Measurements from ENCODE around the gene ACOX1. TPM values are rescaled to one million over a fixed set of nuclear protein-coding genes. Genes with fewer than 3 reads are reported as not detected.

ACOX1 gene
- total RNA-seq, 1 experiment from 2014 or later: 39.5 TPM

DNA sequence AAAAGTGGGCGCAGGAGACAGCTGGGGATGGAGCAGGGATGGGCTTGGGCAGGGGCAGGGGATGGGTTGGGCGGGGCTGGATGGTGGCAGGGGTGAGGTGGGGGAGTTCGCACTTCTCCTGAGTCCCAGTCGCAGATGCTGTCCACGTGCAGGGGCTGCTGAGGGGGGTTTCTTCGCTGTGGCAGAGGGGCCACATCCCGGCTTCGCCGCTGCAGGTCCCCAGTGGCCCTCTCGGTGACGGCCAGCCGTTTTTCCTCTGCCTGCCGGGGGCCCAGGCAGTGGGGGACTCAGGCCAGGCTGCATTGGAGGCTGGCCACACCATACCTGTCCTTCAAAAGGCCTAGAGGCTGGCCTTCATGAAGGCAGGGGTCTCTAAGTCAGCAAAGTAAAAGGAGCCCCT, 39.8 kb upstream of the ACOX1 start:
- Histone ChIP-seq H3K27ac (ENCODE audit: low read depth, low read length, poor library complexity, severe bottlenecking) (no peak overlapping the region), H3K4me1 (ENCODE audit: insufficient read depth, low read length, poor library complexity, severe bottlenecking) (peaks cover 4% of the 10 kb centered on the region), H3K27me3 (replicated peaks; ENCODE audit: insufficient read depth, low read depth, low read length, poor library complexity) (peaks cover 4% of the 10 kb centered on the region), H3K36me3 (ENCODE audit: insufficient read depth, low read length, poor library complexity, severe bottlenecking) (no peaks in the 10 kb centered on the region), H3K9me3 (ENCODE audit: low read depth, low read length, poor library complexity, severe bottlenecking) (no peaks in the 10 kb centered on the region), H3K4me3 (ENCODE audit: low read depth, low read length, poor library complexity, severe bottlenecking) (no peak overlapping the region)
- TF ChIP-seq EZH2 (IDR thresholded peaks at IDR 0.05; ENCODE audit: borderline replicate concordance, low read depth, low read length, poor library complexity, severe bottlenecking): no peak
- TF ChIP-seq, protein P1, sequence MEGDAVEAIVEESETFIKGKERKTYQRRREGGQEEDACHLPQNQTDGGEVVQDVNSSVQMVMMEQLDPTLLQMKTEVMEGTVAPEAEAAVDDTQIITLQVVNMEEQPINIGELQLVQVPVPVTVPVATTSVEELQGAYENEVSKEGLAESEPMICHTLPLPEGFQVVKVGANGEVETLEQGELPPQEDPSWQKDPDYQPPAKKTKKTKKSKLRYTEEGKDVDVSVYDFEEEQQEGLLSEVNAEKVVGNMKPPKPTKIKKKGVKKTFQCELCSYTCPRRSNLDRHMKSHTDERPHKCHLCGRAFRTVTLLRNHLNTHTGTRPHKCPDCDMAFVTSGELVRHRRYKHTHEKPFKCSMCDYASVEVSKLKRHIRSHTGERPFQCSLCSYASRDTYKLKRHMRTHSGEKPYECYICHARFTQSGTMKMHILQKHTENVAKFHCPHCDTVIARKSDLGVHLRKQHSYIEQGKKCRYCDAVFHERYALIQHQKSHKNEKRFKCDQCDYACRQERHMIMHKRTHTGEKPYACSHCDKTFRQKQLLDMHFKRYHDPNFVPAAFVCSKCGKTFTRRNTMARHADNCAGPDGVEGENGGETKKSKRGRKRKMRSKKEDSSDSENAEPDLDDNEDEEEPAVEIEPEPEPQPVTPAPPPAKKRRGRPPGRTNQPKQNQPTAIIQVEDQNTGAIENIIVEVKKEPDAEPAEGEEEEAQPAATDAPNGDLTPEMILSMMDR (conservative IDR thresholded peaks at IDR 0.05; ENCODE audit: low read depth, low read length): no peak
- POLR2A ChIA-PET (ENCODE audit: low non-redundant PET): no interaction called here
- intact Hi-C loops (cut with micrococcal nuclease; ENCODE audit: unreplicated experiment): loop anchor here (5.0 to 10.0 kb wide), 2 partner anchors 56 to 164 kb away; partner anchors contain the start of genes GALR2, SRP68 and ZACN
- no peak for DNase-seq (ENCODE audit: low spot score)
- CTCF ChIA-PET: interaction anchor here (0.6 kb wide), 1 partner anchor 56 kb away, joined by 3 read pairs; no protein-coding TSS in a partner anchor
- BruUV-seq (replicated peaks): no TSS peak

DNA sequence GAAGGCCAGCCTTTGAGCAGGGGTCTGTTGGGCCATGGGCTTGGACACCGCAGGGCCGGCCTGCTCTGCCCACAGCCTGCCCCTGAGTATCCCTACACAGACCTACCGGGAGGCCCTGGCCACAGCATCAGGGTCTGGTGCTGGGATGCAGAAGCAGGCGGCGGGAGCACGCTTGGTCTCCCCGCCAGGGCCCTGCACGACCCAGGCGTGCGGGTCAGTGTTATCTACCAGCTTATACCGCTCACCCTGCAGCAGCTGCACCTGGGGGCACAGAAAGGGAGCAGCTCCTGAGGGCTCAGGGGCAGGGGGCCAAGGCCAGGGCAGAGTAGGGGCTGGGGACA, 39.3 kb upstream of the ACOX1 start:
- no peaks in the 10 kb centered on the region for H3K9me3 ChIP-seq (ENCODE audit: low read depth, low read length, poor library complexity, severe bottlenecking)
- BruUV-seq (replicated peaks): no TSS peak
- no peak for TF ChIP-seq EZH2 (IDR thresholded peaks at IDR 0.05; ENCODE audit: borderline replicate concordance, low read depth, low read length, poor library complexity, severe bottlenecking)
- TF ChIP-seq, protein P1 (conservative IDR thresholded peaks at IDR 0.05; ENCODE audit: low read depth, low read length): no peak
- H3K27me3 ChIP-seq (replicated peaks; ENCODE audit: insufficient read depth, low read depth, low read length, poor library complexity): peaks cover 4% of the 10 kb centered on the region
- CTCF ChIA-PET: interaction anchor here (0.6 kb wide), 1 partner anchor 57 kb away, joined by 3 read pairs; no protein-coding TSS in a partner anchor
- H3K4me1 ChIP-seq (ENCODE audit: insufficient read depth, low read length, poor library complexity, severe bottlenecking): peaks cover 4% of the 10 kb centered on the region
- H3K27ac ChIP-seq (ENCODE audit: low read depth, low read length, poor library complexity, severe bottlenecking): no peak overlapping the region
- DNase-seq (ENCODE audit: low spot score): no peak
- no peak overlapping the region for H3K4me3 ChIP-seq (ENCODE audit: low read depth, low read length, poor library complexity, severe bottlenecking)
- POLR2A ChIA-PET (ENCODE audit: low non-redundant PET): no interaction called here
- intact Hi-C loops (cut with micrococcal nuclease; ENCODE audit: unreplicated experiment): loop anchor here (5.0 to 10.0 kb wide), 2 partner anchors 56 to 164 kb away; partner anchors contain the start of genes GALR2, SRP68 and ZACN
- H3K36me3 ChIP-seq (ENCODE audit: insufficient read depth, low read length, poor library complexity, severe bottlenecking): no peaks in the 10 kb centered on the region

DNA sequence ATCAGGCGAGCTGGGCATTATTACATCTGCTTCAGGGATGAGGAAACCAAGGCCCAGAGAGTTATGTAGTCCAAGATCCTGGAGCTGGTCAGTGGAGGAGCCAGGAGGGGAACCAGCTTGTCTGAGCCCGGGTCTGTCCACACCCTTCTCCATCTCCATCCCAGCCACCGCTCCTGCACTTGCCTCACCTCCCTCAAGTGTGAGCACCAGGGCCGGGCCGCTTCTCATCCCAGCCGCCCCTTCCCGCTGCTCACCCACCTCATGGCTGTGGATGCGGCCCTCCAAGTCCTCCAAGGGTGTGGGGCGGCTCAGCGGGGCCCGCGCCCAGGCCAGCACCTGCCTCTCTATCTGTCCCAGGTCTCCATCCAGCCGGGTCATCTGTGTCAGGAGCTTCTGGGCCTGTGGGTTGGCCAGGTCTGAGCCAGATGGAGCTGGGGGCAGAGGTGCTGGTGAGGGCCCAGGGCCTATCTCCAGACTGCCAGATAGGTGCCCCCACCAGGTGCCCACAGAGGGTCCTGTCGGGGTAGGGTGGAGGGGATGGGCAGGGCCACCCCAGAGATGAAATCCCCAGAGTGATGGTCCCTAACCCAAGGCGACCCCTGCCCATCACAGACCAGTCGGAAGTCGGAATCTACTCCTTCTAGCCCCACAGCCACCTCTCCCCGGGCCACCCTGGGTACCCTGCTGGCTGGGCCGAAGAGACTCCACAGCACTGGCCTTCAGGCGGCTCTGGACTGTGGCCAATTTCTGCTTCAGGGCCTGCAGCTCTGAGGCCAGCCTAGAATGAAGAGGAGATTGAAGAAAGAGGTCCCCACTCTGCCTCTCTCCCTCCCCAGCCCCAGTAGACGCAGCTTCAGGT, 38.7 kb upstream of the ACOX1 start:
- Histone ChIP-seq H3K4me3 (ENCODE audit: low read depth, low read length, poor library complexity, severe bottlenecking) (no peak overlapping the region), H3K27ac (ENCODE audit: low read depth, low read length, poor library complexity, severe bottlenecking) (no peak overlapping the region), H3K36me3 (ENCODE audit: insufficient read depth, low read length, poor library complexity, severe bottlenecking) (no peaks in the 10 kb centered on the region), H3K27me3 (replicated peaks; ENCODE audit: insufficient read depth, low read depth, low read length, poor library complexity) (peaks cover 4% of the 10 kb centered on the region), H3K9me3 (ENCODE audit: low read depth, low read length, poor library complexity, severe bottlenecking) (no peaks in the 10 kb centered on the region), H3K4me1 (ENCODE audit: insufficient read depth, low read length, poor library complexity, severe bottlenecking) (peaks cover 4% of the 10 kb centered on the region)
- intact Hi-C loops (cut with micrococcal nuclease; ENCODE audit: unreplicated experiment): loop anchor here (5.0 to 10.0 kb wide), 2 partner anchors 57 to 165 kb away; partner anchors contain the start of genes GALR2, SRP68 and ZACN
- ChIA-PET POLR2A (ENCODE audit: low non-redundant PET) (no interaction called here), CTCF (no interaction called here)
- DNase-seq (ENCODE audit: low spot score): no peak
- TF ChIP-seq, protein P1 (conservative IDR thresholded peaks at IDR 0.05; ENCODE audit: low read depth, low read length): no peak
- TF ChIP-seq EZH2 (IDR thresholded peaks at IDR 0.05; ENCODE audit: borderline replicate concordance, low read depth, low read length, poor library complexity, severe bottlenecking): no peak
- BruUV-seq (replicated peaks): no TSS peak
